Testis (tissue), 5 donors: Measurements from ENCODE around the gene C2orf92. TPM values are rescaled to one million over a fixed set of nuclear protein-coding genes. Genes with fewer than 3 reads are reported as not detected.
"Not testable (repeated sequence)": the region's sequence is repeated elsewhere in the genome, so short reads cannot be mapped to it uniquely, and the experiment has no call there.

ENCODE experiments used
- DNase-seq: peaks from one replicate; pipeline ENCODE4 v3.0.0-alpha.2; 2019
- H3K27ac ChIP-seq, 2 donors: fragments of 200-600 bp; sonication (generic); one replicate each; pipeline ENCODE4 v1.5.1; 2019
- H3K27me3 ChIP-seq: fragments of 200-600 bp; sonication (generic); one replicate; pipeline ENCODE4 v1.5.1; 2019
- H3K36me3 ChIP-seq: fragments of 200-600 bp; sonication (generic); one replicate; pipeline ENCODE4 v1.5.1; 2017; ENCODE audit warnings: low read depth; ENCODE audit errors: missing control alignments
- H3K4me1 ChIP-seq: fragments of 200-600 bp; sonication (generic); one replicate; pipeline ENCODE4 v1.5.1; 2019
- H3K4me3 ChIP-seq, 2 donors: fragments of 200-600 bp; sonication (generic); one replicate each; pipeline ENCODE4 v1.5.1; 2017 to 2019
- H3K9me3 ChIP-seq: fragments of 200-600 bp; sonication (generic); one replicate; pipeline ENCODE4 v1.5.1; 2017
- POLR2A ChIP-seq: fragments of 450-650 bp; IDR thresholded peaks from one replicate; pipeline ENCODE4 v1.6.1; 2017; ENCODE audit warnings: antibody characterized with exemption, mild to moderate bottlenecking, moderate library complexity
- WGBS, 2 donors: methylation state at CpG; one replicate each; pipeline ENCODE4 v1.1.5; 2018; 5-methylcytosine and 5-hydroxymethylcytosine counted together
- intact Hi-C: fragments of 100-400 bp; cut with DNase I; formaldehyde crosslinking; loops from one replicate; pipeline ENCODE4 v1.15.1; 2023; ENCODE audit warnings: low total_unique reads
- long read RNA-seq, 2 donors: transcript quantifications; one replicate each; lab custom pipeline, GENCODE V29; 2026
- polyA plus RNA-seq: library from polyadenylated mRNA; stranded (reverse); fragments of 350-450 nt; fragmentation: Illumina TruSeq; extraction: RNeasy Lipid Tissue Mini Kit (QIAGEN cat#74804); gene quantifications from one replicate; pipeline ENCODE4 v1.2.3, GENCODE V29; 2014; ENCODE audit warnings: low read depth, low replicate concordance; ENCODE audit not compliant: insufficient read depth
- total RNA-seq, 2 donors: library from RNA; depleted of rRNA; stranded (reverse); fragments of >200 nt; gene quantifications; one replicate each; pipeline ENCODE4 v1.2.3, GENCODE V29; 2016
- TF ChIP-seq, protein P1 (sequence below), 3 experiments: fragments of 450-650 bp in 2 of 3; fragments of 200-600 bp in 1 of 3; sonication (generic) in 1 of 3; IDR thresholded peaks; one replicate each; pipeline ENCODE4 v1.5.1; 2016 to 2019; ENCODE audit warnings: antibody characterized with exemption in 3 of 3, mild to moderate bottlenecking in 2 of 3, moderate library complexity in 1 of 3

The C2orf92 gene
- total RNA-seq (10 to 100 TPM; 27.8 to 35.7 TPM), polyA plus RNA-seq (51.2 TPM)
- long read RNA-seq, donor 1, result 0 reads
- long read RNA-seq, donor 2, result 0 reads

DNA sequence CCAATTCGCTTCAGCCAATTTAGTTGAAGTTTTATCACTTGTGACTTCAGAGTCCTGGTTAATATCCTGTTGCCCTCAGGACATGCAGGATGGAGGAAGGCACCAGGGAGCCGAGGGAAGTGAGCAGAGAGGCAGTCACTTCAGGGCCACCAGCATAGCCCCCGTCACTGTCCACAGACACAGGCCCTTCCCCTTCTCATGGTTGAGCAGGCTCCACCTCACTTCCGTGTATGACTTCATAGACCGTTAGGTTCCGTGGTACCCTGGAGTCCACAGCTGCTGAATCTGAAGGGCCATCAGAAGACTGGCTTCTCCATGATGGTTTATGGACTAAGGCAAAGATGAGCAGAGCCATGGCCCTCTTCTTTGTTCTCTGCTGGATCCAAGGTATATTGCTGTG lies at the start of gene C2orf92:
TSS of gene C2orf92 (plus strand) at position 266 of the 400 bp plus-strand sequence. CDS start at position 342, 76 bp downstream.
- no peaks in the 10 kb centered on the region for H3K9me3 ChIP-seq
- no peak within 1 kb of the TSS for H3K4me3 ChIP-seq
- WGBS, 2 donors, result 93 to 94% methylated on average over 5 to 6 of the region's 6 CpGs
- H3K36me3 ChIP-seq, result no peaks in the 10 kb centered on the region
- no peak for DNase-seq
- no peaks in the 10 kb centered on the region for H3K27me3 ChIP-seq
- TF ChIP-seq POLR2A, result no peak
- TF ChIP-seq, protein P1, sequence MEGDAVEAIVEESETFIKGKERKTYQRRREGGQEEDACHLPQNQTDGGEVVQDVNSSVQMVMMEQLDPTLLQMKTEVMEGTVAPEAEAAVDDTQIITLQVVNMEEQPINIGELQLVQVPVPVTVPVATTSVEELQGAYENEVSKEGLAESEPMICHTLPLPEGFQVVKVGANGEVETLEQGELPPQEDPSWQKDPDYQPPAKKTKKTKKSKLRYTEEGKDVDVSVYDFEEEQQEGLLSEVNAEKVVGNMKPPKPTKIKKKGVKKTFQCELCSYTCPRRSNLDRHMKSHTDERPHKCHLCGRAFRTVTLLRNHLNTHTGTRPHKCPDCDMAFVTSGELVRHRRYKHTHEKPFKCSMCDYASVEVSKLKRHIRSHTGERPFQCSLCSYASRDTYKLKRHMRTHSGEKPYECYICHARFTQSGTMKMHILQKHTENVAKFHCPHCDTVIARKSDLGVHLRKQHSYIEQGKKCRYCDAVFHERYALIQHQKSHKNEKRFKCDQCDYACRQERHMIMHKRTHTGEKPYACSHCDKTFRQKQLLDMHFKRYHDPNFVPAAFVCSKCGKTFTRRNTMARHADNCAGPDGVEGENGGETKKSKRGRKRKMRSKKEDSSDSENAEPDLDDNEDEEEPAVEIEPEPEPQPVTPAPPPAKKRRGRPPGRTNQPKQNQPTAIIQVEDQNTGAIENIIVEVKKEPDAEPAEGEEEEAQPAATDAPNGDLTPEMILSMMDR (IDR thresholded peaks at IDR 0.05), result no peak
- H3K4me1 ChIP-seq, result peaks cover 4% of the 10 kb centered on the region
- intact Hi-C loops, result no loop called here
- H3K27ac ChIP-seq, result no peak within 1 kb of the TSS

DNA sequence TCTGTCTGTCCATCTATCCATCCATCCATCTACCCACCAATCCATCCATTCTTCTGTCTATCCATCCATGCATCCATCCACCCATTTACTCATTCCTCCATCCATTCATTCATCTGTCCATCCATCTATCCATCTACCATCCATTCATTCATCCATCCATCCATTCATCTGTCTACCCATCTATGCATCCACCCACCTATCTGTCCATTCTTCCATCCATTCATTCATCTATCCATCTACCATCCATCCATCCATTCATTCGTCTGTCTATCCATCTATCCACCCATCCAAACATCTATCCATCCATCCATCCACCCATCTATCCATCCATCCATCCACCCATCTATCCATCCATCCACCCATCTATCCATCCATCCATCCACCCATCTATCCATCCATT lies 49.0 kb upstream of the C2orf92 start:
- H3K36me3 ChIP-seq, H3K4me3 ChIP-seq, H3K27me3 ChIP-seq, intact Hi-C loops, H3K4me1 ChIP-seq, H3K9me3 ChIP-seq, H3K27ac ChIP-seq, DNase-seq: not testable (repeated sequence)
- WGBS, 2 donors, result 95% methylated on average over 1 of the region's 1 CpG; no CpG with 5 or more reads in 1 of the 2 donors

DNA sequence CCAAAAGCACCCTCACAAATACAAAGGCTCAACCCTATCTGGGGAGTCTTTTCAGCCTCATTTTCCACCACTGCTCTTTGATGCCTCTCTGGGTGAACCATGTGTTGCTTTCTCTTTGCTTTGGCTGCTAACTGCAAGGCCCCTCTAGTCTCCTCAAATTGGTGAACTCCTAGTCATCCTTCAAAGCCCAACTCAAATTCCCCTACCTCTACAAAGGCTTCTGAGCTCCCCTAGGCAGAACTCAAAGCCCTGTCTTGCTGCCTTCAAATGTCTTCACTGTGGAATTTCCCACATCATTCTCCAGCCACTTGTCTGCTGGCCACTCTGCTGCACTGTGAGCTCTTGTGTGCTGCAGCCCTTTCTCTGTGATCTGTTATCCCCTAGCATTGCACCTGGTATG lies 46.5 kb upstream of the C2orf92 start:
- DNase-seq, H3K27ac ChIP-seq, H3K36me3 ChIP-seq, H3K4me1 ChIP-seq, H3K4me3 ChIP-seq, intact Hi-C loops, H3K27me3 ChIP-seq, H3K9me3 ChIP-seq: not testable (repeated sequence)

- DNase-seq, H3K27me3 ChIP-seq, H3K4me1 ChIP-seq, H3K27ac ChIP-seq, intact Hi-C loops, H3K4me3 ChIP-seq, H3K9me3 ChIP-seq, H3K36me3 ChIP-seq: not testable (repeated sequence)
- 67 to 83% methylated on average over 1 of the region's 8 CpGs for WGBS, 2 donors
Observed at GRCh38 chr2:97625354-97626048, 44.0 kb upstream of the C2orf92 start.

DNA sequence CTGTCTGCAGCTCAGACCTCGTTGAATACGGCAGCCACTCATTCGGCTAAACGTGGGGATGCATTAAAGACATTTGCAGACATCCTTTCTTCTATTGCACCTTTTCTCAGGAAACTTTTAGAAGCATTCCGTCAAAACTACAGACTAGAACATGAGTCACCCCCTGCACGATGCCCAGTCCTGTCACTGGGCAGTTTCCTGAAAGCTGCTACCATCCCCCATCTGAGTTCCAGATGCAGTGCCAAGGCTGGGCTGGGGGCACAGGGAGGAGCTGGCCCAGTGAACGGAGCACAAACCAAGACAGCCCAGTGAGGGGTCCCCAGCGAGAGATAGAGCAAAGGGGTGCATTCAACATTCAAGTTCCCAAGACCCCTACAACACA lies 43.5 kb upstream of the C2orf92 start:
- intact Hi-C loops, H3K9me3 ChIP-seq, H3K4me1 ChIP-seq, DNase-seq, H3K36me3 ChIP-seq, H3K4me3 ChIP-seq, H3K27ac ChIP-seq, H3K27me3 ChIP-seq: not testable (repeated sequence)
- WGBS, 2 donors, result 74 to 77% methylated on average over 8 of the region's 8 CpGs

DNA sequence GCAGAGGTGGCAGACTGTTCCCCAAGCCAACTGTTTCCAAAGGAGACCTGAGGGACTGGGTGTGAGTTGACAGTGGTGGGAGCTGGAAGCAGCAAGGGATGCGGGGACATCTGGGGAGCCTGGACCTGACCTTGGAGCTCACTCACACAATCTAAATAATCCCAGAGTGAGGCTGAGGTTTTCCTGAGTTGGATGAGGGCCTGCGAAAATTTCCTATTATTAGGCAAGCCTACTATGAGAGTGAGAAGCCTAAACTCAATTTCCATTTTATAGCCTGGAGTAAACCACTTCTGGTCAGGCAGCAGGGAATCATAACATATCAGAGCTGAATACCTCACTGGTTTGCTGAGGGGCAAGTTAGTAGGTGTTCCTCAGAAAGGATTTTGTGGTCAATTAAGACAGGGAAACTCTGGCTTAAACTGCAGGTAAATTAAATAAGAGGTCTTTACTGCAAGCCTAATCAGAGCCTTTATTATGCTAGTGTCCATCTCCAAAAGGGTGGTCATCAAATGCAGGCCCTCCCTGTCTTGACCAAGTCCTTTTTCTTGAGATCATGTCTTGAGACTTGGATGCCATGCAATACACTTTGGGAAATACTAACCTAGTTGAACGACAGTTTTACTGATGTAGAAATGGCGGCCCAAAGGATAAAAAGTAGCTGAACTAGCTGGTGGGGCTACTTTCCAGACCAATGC lies 25.3 kb upstream of the C2orf92 start:
- H3K27me3 ChIP-seq, result no peaks in the 10 kb centered on the region
- no peak for TF ChIP-seq POLR2A
- TF ChIP-seq, protein P1 (IDR thresholded peaks at IDR 0.05), result no peak
- 69 to 77% methylated on average over 4 of the region's 4 CpGs for WGBS, 2 donors
- H3K4me3 ChIP-seq, result no peak overlapping the region
- H3K36me3 ChIP-seq, result no peaks in the 10 kb centered on the region
- intact Hi-C loops, result no loop called here
- H3K27ac ChIP-seq, result no peak overlapping the region
- peaks cover 6% of the 10 kb centered on the region for H3K4me1 ChIP-seq
- H3K9me3 ChIP-seq, result no peaks in the 10 kb centered on the region
- DNase-seq, result no peak
